HG03565 (cell line): ENCODE data around the gene KDM5B.
"Not testable (repeated sequence)": the region's sequence is repeated elsewhere in the genome, so short reads cannot be mapped to it uniquely, and the experiment has no call there.

ENCODE experiments used
- ATAC-seq: cut with Tn5 transposase; IDR thresholded peaks from one replicate; pipeline ENCODE4 v1.9.1; 2021; ENCODE audit warnings: mild to moderate bottlenecking, moderate library complexity; ENCODE audit not compliant: unreplicated experiment

The KDM5B gene

GRCh38 chr1:202794051-202794740 lies 14.0 kb downstream of the KDM5B start:
- no peak for ATAC-seq

GRCh38 chr1:202791077-202791747 lies 17.0 kb downstream of the KDM5B start:
- no peak for ATAC-seq

- ATAC-seq = no peak
Observed at GRCh38 chr1:202788800-202789199, 19.4 kb downstream of the KDM5B start.

GRCh38 chr1:202786804-202787203 lies 21.4 kb downstream of the KDM5B start:
- ATAC-seq = no peak

GRCh38 chr1:202781180-202781579 lies 27.0 kb downstream of the KDM5B start:
- no peak for ATAC-seq

GRCh38 chr1:202770135-202770534 lies 38.1 kb downstream of the KDM5B start:
- ATAC-seq = no peak

GRCh38 chr1:202765721-202766120 lies 42.5 kb downstream of the KDM5B start:
- ATAC-seq = no peak

- no peak for ATAC-seq
Observed at GRCh38 chr1:202762019-202762418, 46.2 kb downstream of the KDM5B start.

GRCh38 chr1:202760589-202760988 lies 47.6 kb downstream of the KDM5B start:
- no peak for ATAC-seq

- no peak for ATAC-seq
Observed at GRCh38 chr1:202756391-202756790, 51.8 kb downstream of the KDM5B start.

- no peak for ATAC-seq
Observed at GRCh38 chr1:202754293-202754692, 53.9 kb downstream of the KDM5B start.

GRCh38 chr1:202752774-202753173 lies 55.4 kb downstream of the KDM5B start:
- no peak for ATAC-seq

GRCh38 chr1:202750761-202751160 lies 57.5 kb downstream of the KDM5B start:
- no peak for ATAC-seq

- no peak for ATAC-seq
Observed at GRCh38 chr1:202750024-202750423, 58.2 kb downstream of the KDM5B start.

- no peak for ATAC-seq
Observed at GRCh38 chr1:202745323-202745888, 62.8 kb downstream of the KDM5B start.

- ATAC-seq = not testable (repeated sequence)
Observed at GRCh38 chr1:202744770-202745169, 63.5 kb downstream of the KDM5B start.

- ATAC-seq = no peak
Observed at GRCh38 chr1:202742496-202742895, 65.7 kb downstream of the KDM5B start.

- ATAC-seq = no peak
Observed at GRCh38 chr1:202733251-202733650, 75.0 kb downstream of the KDM5B start.

GRCh38 chr1:202728951-202729350 lies 79.3 kb downstream of the KDM5B start:
- ATAC-seq = no peak

GRCh38 chr1:202725526-202725925 lies 82.7 kb downstream of the KDM5B start:
- no peak for ATAC-seq

GRCh38 chr1:202723708-202724107 lies 84.5 kb downstream of the KDM5B start:
- ATAC-seq = no peak

GRCh38 chr1:202723046-202723445 lies 85.2 kb downstream of the KDM5B start:
- ATAC-seq = not testable (repeated sequence)
